Measurements from ENCODE around the gene GREM2. TPM values are rescaled to one million over a fixed set of nuclear protein-coding genes. Genes with fewer than 3 reads are reported as not detected.

Gene GREM2
- total and polyA plus RNA-seq, 8 donors = 0.99 to 4.4 (median 2.9) TPM

- Histone ChIP-seq H3K4me1 (no peaks in the 10 kb centered on the region), H3K27me3 (no peaks in the 10 kb centered on the region), H3K9me3 (no peaks in the 10 kb centered on the region), H3K4me3 (no peak overlapping the region), H3K36me3 (no peaks in the 10 kb centered on the region), H3K27ac (no peak overlapping the region)
- no peak for ATAC-seq
- no peak for TF ChIP-seq CTCF (IDR thresholded peaks at IDR 0.05)
- intact Hi-C loops (cut with DNase I) = no loop called here
- no peak for DNase-seq
Measured at GRCh38 chr1:240516069-240516468, 95.9 kb downstream of the GREM2 start.

- H3K27ac ChIP-seq = no peak overlapping the region
- DNase-seq = no peak
- H3K9me3 ChIP-seq = no peaks in the 10 kb centered on the region
- intact Hi-C loops (cut with DNase I) = no loop called here
- ATAC-seq = no peak
- no peaks in the 10 kb centered on the region for H3K27me3 ChIP-seq
- no peak for TF ChIP-seq CTCF (IDR thresholded peaks at IDR 0.05)
- no peaks in the 10 kb centered on the region for H3K4me1 ChIP-seq
- no peak overlapping the region for H3K4me3 ChIP-seq
- no peaks in the 10 kb centered on the region for H3K36me3 ChIP-seq
Measured at GRCh38 chr1:240515505-240515904, 96.5 kb downstream of the GREM2 start.

GRCh38 chr1:240511789-240512188, 100.2 kb downstream of the GREM2 start:
- Histone ChIP-seq H3K27ac (no peak overlapping the region), H3K4me1 (no peaks in the 10 kb centered on the region), H3K4me3 (no peak overlapping the region), H3K36me3 (no peaks in the 10 kb centered on the region), H3K27me3 (no peaks in the 10 kb centered on the region), H3K9me3 (no peaks in the 10 kb centered on the region)
- DNase-seq = no peak
- ATAC-seq = no peak
- intact Hi-C loops (cut with DNase I) = no loop called here
- TF ChIP-seq CTCF (IDR thresholded peaks at IDR 0.05) = no peak

GRCh38 chr1:240508950-240509349, 103.0 kb downstream of the GREM2 start:
- no peak for DNase-seq
- Histone ChIP-seq H3K4me3 (no peak overlapping the region), H3K27ac (no peak overlapping the region), H3K4me1 (no peaks in the 10 kb centered on the region), H3K36me3 (no peaks in the 10 kb centered on the region), H3K9me3 (no peaks in the 10 kb centered on the region), H3K27me3 (no peaks in the 10 kb centered on the region)
- ATAC-seq = no peak
- TF ChIP-seq CTCF (IDR thresholded peaks at IDR 0.05) = no peak
- intact Hi-C loops (cut with DNase I) = no loop called here

GRCh38 chr1:240508201-240508600, 103.8 kb downstream of the GREM2 start:
- H3K36me3 ChIP-seq = no peaks in the 10 kb centered on the region
- H3K4me3 ChIP-seq = no peak overlapping the region
- H3K27ac ChIP-seq = no peak overlapping the region
- intact Hi-C loops (cut with DNase I) = no loop called here
- no peaks in the 10 kb centered on the region for H3K4me1 ChIP-seq
- H3K9me3 ChIP-seq = no peaks in the 10 kb centered on the region
- ATAC-seq = no peak
- no peak for TF ChIP-seq CTCF (IDR thresholded peaks at IDR 0.05)
- H3K27me3 ChIP-seq = no peaks in the 10 kb centered on the region
- DNase-seq = no peak
